ENCODE measurements around the gene NCBP3. TPM values are rescaled to one million over a fixed set of nuclear protein-coding genes. Genes with fewer than 3 reads are reported as not detected.

The NCBP3 gene
- total RNA-seq, 6 experiments from 2014 or later, result 8.6 to 15.1 (median 10.5) TPM

DNA sequence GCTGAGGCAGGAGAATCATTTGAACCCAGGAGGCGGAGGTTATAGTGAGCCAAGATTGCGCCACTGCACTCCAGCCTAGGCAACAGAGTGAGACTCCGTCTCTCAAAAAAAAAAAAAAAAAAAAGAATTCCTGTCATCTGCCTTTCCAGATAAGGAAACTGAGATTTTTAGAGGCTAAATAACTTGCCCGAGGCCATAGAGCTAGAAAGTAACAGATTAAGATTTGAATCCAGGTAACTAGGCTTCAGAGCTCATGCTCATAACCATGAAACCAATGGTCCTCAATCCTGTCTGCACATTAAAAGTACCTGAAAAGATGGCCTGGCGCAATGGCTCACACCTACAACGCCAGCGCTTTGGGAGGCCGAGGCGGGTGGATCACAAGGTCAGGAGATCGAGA lies 9.5 kb downstream of the NCBP3 start:
- H3K4me1 ChIP-seq, result peaks cover 0 to 14% (median 5%) of the 10 kb centered on the region in 4 donors
- intact Hi-C loops (cut with DNase I), result no loop called here
- no peak overlapping the region for H3K4me3 ChIP-seq
- TF ChIP-seq POLR2A (IDR thresholded peaks at IDR 0.05), result no peak
- TF ChIP-seq, protein P1, sequence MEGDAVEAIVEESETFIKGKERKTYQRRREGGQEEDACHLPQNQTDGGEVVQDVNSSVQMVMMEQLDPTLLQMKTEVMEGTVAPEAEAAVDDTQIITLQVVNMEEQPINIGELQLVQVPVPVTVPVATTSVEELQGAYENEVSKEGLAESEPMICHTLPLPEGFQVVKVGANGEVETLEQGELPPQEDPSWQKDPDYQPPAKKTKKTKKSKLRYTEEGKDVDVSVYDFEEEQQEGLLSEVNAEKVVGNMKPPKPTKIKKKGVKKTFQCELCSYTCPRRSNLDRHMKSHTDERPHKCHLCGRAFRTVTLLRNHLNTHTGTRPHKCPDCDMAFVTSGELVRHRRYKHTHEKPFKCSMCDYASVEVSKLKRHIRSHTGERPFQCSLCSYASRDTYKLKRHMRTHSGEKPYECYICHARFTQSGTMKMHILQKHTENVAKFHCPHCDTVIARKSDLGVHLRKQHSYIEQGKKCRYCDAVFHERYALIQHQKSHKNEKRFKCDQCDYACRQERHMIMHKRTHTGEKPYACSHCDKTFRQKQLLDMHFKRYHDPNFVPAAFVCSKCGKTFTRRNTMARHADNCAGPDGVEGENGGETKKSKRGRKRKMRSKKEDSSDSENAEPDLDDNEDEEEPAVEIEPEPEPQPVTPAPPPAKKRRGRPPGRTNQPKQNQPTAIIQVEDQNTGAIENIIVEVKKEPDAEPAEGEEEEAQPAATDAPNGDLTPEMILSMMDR (IDR thresholded peaks at IDR 0.05), result no peak
- H3K9me3 ChIP-seq, result no peaks in the 10 kb centered on the region
- ATAC-seq, result no peak
- no peak overlapping the region for H3K27ac ChIP-seq
- peaks cover 0 to 43% (median 5%) of the 10 kb centered on the region in 4 donors for H3K36me3 ChIP-seq
- WGBS (ENCODE audit: insufficient coverage, low coverage, low lambda C conversion rate, missing lambda C conversion rate), result 80% methylated on average over 5 of the region's 10 CpGs
- DNase-seq, result no peak
- H3K27me3 ChIP-seq, result no peaks in the 10 kb centered on the region

DNA sequence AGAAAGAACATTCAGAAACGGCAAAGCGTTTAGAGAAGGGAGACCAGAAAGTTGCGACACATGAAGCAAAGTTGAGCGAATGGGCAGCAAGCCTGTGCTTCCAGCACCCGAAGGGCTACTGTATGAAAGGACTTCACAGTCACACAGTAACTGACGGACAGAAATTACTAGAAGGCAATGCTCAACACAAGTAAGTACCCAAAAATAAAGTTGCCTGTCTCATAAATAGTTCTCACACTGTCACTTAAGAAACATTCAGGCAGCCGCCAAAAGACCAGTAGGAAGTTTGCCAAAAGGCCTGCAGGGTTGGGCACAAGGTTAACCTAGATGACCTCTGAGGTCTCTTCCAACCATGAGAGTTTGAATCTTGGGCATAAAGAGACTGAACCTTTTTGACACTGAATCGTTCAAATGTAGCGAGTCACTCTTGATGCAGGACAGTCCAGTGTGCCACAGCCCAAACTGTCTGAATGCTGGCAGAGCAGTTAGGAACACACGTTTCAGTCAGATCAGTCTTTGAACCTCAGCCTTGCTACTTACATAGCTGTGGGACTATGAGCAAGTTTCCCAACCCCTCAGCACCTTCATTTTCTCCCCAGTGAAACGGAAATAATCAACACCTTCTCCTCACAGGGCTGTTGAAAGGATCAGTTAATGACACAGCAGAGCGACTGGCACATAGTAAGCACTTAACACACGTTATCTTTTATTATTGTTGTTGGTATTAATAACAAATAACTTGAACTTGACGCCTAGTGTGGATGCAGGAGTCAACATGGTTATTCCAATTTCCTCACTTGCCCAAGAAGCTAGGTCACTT lies 10.4 kb downstream of the NCBP3 start:
- Histone ChIP-seq H3K27me3 (no peaks in the 10 kb centered on the region), H3K4me3 (no peak overlapping the region), H3K4me1 (peaks cover 0 to 14% (median 5%) of the 10 kb centered on the region in 4 donors), H3K27ac (peak overlapping the region in 1 of 3 donors; percentile 18), H3K36me3 (peaks cover 0 to 35% (median 5%) of the 10 kb centered on the region in 4 donors), H3K9me3 (no peaks in the 10 kb centered on the region)
- peak; percentile 50 to 79 (median 68) for ATAC-seq
- no peak for DNase-seq
- intact Hi-C loops (cut with DNase I), result no loop called here
- 52% methylated on average over 13 of the region's 14 CpGs for WGBS (ENCODE audit: insufficient coverage, low coverage, low lambda C conversion rate, missing lambda C conversion rate)
- TF ChIP-seq, protein P1 (IDR thresholded peaks at IDR 0.05), result no peak
- no peak for TF ChIP-seq POLR2A (IDR thresholded peaks at IDR 0.05)

DNA sequence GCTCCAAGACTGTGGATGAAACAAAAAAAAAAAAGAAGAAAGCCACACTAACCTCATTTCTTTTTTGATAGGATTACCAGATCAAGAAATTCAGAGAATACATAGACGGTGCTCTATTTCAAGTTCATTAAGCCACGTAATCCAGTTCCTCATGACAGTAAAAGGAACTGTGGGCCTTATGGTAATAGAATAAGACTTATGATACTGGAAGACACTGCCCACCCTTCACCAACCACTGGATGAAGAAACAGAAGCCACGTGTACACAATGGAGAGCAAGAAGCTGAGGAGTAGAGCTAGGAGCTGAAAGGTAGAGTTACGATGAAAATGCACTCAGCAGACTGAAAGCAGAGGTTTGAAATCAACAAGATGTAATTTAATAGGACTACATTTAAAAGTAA lies 11.2 kb downstream of the NCBP3 start:
- Histone ChIP-seq H3K4me3 (no peak overlapping the region), H3K27me3 (no peaks in the 10 kb centered on the region), H3K4me1 (peaks cover 0 to 14% (median 5%) of the 10 kb centered on the region in 4 donors), H3K27ac (no peak overlapping the region), H3K9me3 (no peaks in the 10 kb centered on the region), H3K36me3 (peaks cover 0 to 33% (median 4%) of the 10 kb centered on the region in 4 donors)
- intact Hi-C loops (cut with DNase I), result no loop called here
- no peak for DNase-seq
- ATAC-seq, result no peak
- WGBS (ENCODE audit: insufficient coverage, low coverage, low lambda C conversion rate, missing lambda C conversion rate), result 87% methylated on average over 4 of the region's 4 CpGs
- TF ChIP-seq, protein P1 (IDR thresholded peaks at IDR 0.05), result no peak
- no peak for TF ChIP-seq POLR2A (IDR thresholded peaks at IDR 0.05)

DNA sequence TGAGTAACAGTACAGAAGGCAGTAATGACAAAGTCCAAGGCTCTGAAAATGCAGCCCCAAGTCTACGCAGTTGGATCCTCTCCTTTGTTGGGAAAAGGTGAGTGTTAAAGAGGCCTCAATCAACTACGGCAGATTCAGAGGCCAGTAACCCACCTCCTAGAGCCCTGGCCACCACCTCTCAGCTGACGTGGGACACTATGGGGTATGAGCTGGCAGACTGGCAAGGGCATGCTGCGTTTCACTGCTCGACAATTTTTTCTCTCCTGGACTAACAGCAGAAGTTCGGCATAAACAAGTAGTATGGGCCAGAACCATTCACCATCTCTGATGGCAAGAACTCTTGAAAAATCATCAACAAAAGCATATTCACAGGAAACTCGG lies 17.2 kb downstream of the NCBP3 start:
- ATAC-seq (no peak), DNase-seq (no peak)
- no peak overlapping the region for H3K27ac ChIP-seq
- no peaks in the 10 kb centered on the region for H3K9me3 ChIP-seq
- H3K36me3 ChIP-seq, result peaks cover 0 to 47% (median 16%) of the 10 kb centered on the region in 4 donors
- intact Hi-C loops (cut with DNase I), result loop anchor here in 1 of 2 donors (5.0 kb wide), 1 partner anchor 92 kb away; no protein-coding TSS in a partner anchor
- H3K27me3 ChIP-seq, result no peaks in the 10 kb centered on the region
- 78% methylated on average over 4 of the region's 7 CpGs for WGBS (ENCODE audit: insufficient coverage, low coverage, low lambda C conversion rate, missing lambda C conversion rate)
- TF ChIP-seq, protein P1 (IDR thresholded peaks at IDR 0.05), result no peak
- TF ChIP-seq POLR2A (IDR thresholded peaks at IDR 0.05), result no peak
- no peaks in the 10 kb centered on the region for H3K4me1 ChIP-seq
- H3K4me3 ChIP-seq, result no peak overlapping the region
